Activated CD8-positive, alpha-beta memory T cell treated with anti-CD3 and anti-CD28 coated beads, Interleukin-2, amount 50 U/mL, for 1 hour (primary cell): Measurements from ENCODE around the gene MAPKBP1.

ENCODE experiments used
- DNase-seq: peaks from one replicate; pipeline ENCODE4 v3.0.0-alpha.2; 2020; ENCODE audit errors: extremely low read depth

MAPKBP1 gene

GRCh38 chr15:41782371-41783282, 8.3 kb downstream of the MAPKBP1 start:
- no peak for DNase-seq

- no peak for DNase-seq
Measured at GRCh38 chr15:41783296-41783695, 9.0 kb downstream of the MAPKBP1 start.

GRCh38 chr15:41788262-41788661, 14.0 kb downstream of the MAPKBP1 start:
- no peak for DNase-seq

- DNase-seq, result no peak
Measured at GRCh38 chr15:41789236-41789635, 15.0 kb downstream of the MAPKBP1 start.

- DNase-seq, result no peak
Measured at GRCh38 chr15:41789662-41790061, 15.4 kb downstream of the MAPKBP1 start.

GRCh38 chr15:41790169-41790568, 15.9 kb downstream of the MAPKBP1 start:
- DNase-seq, result no peak

GRCh38 chr15:41790756-41791546, 16.7 kb downstream of the MAPKBP1 start:
- no peak for DNase-seq

GRCh38 chr15:41791547-41791937, 17.3 kb downstream of the MAPKBP1 start:
- no peak for DNase-seq

GRCh38 chr15:41792000-41792637, 17.8 kb downstream of the MAPKBP1 start:
- DNase-seq, result no peak

- no peak for DNase-seq
Measured at GRCh38 chr15:41794081-41794480, 19.8 kb downstream of the MAPKBP1 start.

GRCh38 chr15:41795996-41796856, 21.9 kb downstream of the MAPKBP1 start:
- no peak for DNase-seq

GRCh38 chr15:41797201-41797944, 23.1 kb downstream of the MAPKBP1 start:
- no peak for DNase-seq

GRCh38 chr15:41798607-41799487, 24.6 kb downstream of the MAPKBP1 start:
- DNase-seq, result no peak

GRCh38 chr15:41799488-41799805, 25.2 kb downstream of the MAPKBP1 start:
- DNase-seq, result no peak

- DNase-seq, result no peak
Measured at GRCh38 chr15:41801185-41801584, 26.9 kb downstream of the MAPKBP1 start.

- no peak for DNase-seq
Measured at GRCh38 chr15:41801850-41802455, 27.7 kb downstream of the MAPKBP1 start.

GRCh38 chr15:41804361-41804760, 30.1 kb downstream of the MAPKBP1 start:
- DNase-seq, result no peak

GRCh38 chr15:41804916-41805666, 30.8 kb downstream of the MAPKBP1 start:
- DNase-seq, result no peak

GRCh38 chr15:41805711-41806110, 31.4 kb downstream of the MAPKBP1 start:
- DNase-seq, result no peak
